GM19099 (cell line): ENCODE results near the gene DCC.

Source experiments
- POLR2A ChIP-seq: IDR thresholded peaks from 3 replicates; pipeline ENCODE4 v1.6.1; 2011; ENCODE audit warnings: low read depth; ENCODE audit not compliant: insufficient read length; ENCODE audit errors: extremely low read depth

DCC gene

GRCh38 chr18:53025247-53025646 is 685.2 kb downstream of the DCC start:
- no peak for TF ChIP-seq POLR2A

GRCh38 chr18:53028565-53028964 is 688.6 kb downstream of the DCC start:
- TF ChIP-seq POLR2A = no peak

GRCh38 chr18:53033128-53033527 is 693.1 kb downstream of the DCC start:
- TF ChIP-seq POLR2A = no peak

DNA sequence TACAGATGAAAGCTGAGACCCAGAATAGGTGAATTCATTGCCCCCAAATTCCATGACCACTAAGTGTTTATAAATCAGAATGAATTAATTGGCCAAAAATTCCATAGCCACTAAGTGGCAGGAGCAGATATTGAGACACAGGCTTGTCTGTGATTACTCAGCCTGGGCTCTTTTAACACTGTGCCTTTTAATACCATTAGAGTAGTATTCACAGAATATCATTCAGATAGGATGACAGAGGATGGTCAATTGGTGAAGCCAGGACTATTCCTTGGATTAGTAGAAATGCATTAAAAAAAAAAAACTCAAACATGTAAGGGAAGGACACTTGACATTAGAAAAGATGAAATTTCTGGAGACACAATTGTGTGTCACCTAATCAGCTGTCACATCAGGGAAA is 698.6 kb downstream of the DCC start:
- TF ChIP-seq POLR2A = no peak

GRCh38 chr18:53040286-53040685 is 700.3 kb downstream of the DCC start:
- no peak for TF ChIP-seq POLR2A

- no peak for TF ChIP-seq POLR2A
These were observed 716.1 kb downstream of the DCC start for GRCh38 chr18:53056064-53056463.

DNA sequence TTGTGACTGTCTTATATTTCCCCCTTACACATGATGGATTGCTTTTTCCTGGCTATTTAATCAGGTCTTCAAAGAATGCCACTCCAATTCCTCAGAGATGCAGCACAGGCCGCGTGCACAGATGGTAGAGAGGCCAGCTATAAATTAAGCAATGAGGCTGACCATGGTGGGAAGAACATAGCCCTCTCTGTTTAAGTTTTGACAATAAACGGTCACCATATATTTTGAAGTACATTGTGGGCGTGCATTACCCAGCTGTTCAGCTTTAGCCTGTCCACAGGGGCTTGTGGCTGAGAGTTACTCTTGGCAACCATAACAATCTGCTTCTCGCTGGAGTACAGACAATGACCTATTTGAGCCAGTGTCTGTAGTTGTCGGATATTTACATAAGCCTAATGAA is 730.8 kb downstream of the DCC start:
- no peak for TF ChIP-seq POLR2A

DNA sequence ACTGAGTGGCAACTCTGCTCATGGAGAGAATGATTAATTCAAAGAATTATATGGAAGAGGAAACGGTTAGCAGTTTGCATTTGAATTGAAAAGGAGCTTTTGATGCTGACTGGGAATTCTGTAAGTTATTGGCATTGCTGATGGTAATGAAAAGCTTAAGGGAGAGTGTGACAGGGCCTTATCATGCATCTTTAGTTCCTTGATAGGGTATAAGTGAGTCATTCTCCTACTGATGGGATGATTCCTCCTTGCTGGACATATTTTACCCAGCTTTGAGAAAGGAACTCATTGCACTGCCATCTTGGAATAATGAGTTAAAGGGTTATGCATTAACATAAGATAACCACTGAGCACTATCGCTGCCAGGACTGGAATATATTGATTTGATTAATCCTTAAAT is 740.7 kb downstream of the DCC start:
- no peak for TF ChIP-seq POLR2A

DNA sequence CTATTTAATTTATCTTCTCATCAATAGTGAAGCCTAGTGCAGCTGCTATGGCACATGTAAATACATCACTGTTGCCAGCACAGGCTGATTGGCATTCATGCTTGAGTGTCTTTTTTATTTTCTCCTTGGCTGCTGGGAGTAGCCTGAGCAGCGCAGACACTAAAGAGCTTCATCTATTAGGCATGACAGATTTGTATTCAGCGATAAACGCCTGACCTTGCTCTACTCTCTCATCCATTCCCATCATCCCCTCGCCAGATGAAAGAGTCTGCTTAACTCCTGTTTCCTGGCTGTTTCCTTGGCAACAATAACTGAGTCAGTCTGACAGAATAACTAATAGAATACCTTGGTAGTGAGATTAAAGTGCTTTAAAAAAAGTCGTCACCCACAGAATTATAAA is 753.6 kb downstream of the DCC start:
- TF ChIP-seq POLR2A = no peak

DNA sequence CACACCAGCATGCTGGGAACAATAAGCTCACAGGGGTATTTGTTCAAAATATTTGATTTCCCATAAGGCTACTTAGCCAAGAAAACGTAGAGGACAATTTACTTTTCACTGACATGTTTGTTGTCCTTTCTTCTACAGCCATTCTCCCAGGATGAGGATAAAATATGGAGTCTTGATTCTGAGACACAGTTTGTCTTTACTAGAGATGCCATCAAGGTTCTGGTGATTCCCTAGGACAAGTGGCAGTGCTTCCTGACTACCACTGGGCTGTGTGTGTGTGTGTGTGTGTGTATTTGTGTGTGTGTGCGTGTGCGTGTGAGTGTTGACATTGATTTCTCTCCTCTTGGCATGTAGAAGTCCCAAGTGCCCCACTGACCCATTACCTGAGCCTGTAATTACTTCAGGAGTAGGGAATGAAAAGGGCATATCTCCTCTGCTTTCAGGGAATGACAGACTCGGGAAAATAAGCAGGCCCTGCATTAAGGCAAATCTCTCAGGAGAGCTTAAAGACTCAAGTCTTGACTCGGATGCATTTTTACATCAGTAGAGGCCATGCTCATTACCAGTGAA is 761.6 kb downstream of the DCC start:
- no peak for TF ChIP-seq POLR2A

DNA sequence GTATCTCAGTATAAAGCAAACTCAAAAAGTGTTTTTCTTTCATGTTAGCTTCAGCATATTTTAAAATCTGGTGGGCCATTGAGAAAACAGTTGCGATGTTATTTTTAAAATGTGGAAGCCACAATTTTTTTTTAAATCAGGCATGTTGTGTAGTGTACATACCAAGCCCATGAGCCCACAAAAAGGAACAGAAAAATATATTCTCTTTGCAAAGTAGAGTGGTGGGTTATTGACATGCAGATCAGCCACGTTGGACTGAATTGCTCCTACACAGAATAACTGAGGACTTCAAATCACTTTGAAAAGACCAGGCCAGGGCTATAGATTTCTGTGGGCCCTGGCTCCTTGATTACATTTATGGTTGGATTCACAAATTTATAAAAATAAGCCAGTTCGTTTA is 774.4 kb downstream of the DCC start:
- TF ChIP-seq POLR2A = no peak

GRCh38 chr18:53115876-53116585 is 776.0 kb downstream of the DCC start:
- no peak for TF ChIP-seq POLR2A

- no peak for TF ChIP-seq POLR2A
These were observed 777.9 kb downstream of the DCC start for GRCh38 chr18:53117851-53118250.

- TF ChIP-seq POLR2A = no peak
These were observed 786.2 kb downstream of the DCC start for GRCh38 chr18:53126210-53126609.

DNA sequence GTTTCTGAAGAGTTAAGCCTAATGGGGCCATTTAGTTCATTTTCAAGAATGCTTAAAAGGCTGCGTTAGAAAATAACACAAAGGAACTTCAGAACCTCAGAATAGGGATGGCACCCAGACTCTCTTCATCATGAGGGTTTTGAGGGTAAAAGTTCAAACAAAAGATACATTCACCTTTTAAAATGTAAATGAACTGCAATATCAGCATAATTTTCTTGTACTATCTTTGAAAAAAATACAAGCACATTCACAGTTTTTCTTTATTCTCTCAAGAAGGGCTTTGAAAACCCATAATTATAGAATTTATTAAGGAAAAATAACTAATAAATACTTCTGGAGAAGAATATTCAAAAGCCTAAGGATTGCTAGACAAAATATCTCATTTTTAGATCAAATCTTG is 791.0 kb downstream of the DCC start:
- TF ChIP-seq POLR2A = no peak

- no peak for TF ChIP-seq POLR2A
These were observed 794.7 kb downstream of the DCC start for GRCh38 chr18:53134711-53135110.

DNA sequence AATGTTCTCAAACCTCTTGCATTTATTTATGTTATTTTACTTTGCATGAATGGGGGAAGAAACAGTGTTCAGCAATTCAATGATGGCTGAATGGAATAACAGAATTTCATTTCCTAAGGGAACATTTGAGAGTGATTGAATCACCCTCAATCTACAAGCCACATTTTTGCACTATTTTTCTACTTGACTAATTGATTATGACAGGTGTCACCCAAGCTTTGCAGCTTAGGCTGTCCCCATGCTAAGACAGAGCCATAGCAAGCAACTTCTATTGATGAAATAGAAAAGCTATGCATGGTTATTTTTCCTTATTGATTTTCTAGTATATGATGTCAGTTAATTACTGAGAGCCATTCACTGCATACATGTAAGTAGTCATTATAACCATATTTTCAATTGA is 795.7 kb downstream of the DCC start:
- no peak for TF ChIP-seq POLR2A

DNA sequence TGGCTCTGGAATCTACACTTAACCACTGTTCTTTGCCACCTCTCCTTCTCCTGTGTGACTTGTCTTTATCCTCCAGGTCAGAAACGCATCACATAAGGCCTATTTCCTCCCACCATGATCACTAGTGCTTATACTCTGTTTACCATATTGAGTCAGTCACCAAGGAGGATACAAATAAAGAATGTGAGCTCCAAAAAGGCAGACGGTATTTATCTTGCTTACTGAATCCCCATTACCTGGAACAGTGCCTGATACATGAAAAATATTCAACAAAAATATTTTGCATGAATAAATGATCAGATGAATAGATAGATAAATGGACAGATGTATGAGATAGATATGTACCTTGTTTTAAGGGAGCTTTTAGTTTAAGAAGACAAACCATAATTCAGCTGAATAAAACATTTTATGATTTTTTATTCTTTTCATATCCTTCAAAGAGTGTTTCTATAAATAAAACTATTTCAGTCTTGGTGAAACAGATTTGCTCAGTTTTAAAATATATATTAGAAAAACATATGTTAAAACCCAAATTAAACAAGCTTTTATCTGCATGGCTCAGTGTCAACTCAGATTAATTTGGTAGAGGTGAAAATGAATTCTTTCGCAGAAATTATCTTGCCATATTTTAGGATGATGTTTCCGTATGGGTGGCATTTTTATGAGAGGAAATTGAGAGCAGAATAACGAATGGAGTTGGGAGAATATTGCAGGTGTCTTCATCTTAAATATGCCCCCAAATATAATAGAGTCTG is 799.9 kb downstream of the DCC start:
- TF ChIP-seq POLR2A = no peak
